Endothelial cell of umbilical vein (primary cell): ENCODE data around the gene KRTAP5-6. TPM values are rescaled to one million over a fixed set of nuclear protein-coding genes. Genes with fewer than 3 reads are reported as not detected.

ENCODE experiments used
- BruUV-seq: library from RNA; stranded (reverse); fragments of 400-500 nt; replicated peaks from 2 replicates; lab custom pipeline; 2021; lab: Mats Ljungman, UMichigan
- CTCF ChIA-PET: fragments of 300-600, 350-600 bp; sonication (Branson Sonifier 250); formaldehyde crosslinking; loops from one replicate; lab custom pipeline; 2021; ENCODE audit warnings: antibody characterized with exemption, inconsistent platforms; lab: Charles Lee
- POLR2A ChIA-PET: fragments of 300-600, 350-600 bp; sonication (Branson Sonifier 250); formaldehyde crosslinking; loops from one replicate; lab custom pipeline; 2021; ENCODE audit warnings: antibody characterized with exemption, inconsistent platforms; lab: Charles Lee
- DNase-seq: peaks from one replicate; pipeline ENCODE4 v3.0.0-alpha.2; 2011; ENCODE audit warnings: low read depth, low spot score
- FAIRE-seq: peaks from 2 replicates; lab custom pipeline; 2011; peaks lifted over from hg19 to GRCh38; lab: Jason Lieb, UNC
- H2AFZ ChIP-seq: 2 replicates; pipeline ENCODE4 v1.6.0; 2012; ENCODE audit warnings: low read depth, low read length, control low read depth, inconsistent platforms
- H3K27ac ChIP-seq: 2 replicates; pipeline ENCODE4 v1.5.1; 2011; ENCODE audit warnings: low read depth, mild to moderate bottlenecking, control low read depth, low read length, moderate library complexity; ENCODE audit not compliant: insufficient read depth
- H3K27me3 ChIP-seq, 2 experiments: 2 replicates each; pipeline versions ENCODE4 v1.6.0 to v1.6.1; 2011; ENCODE audit warnings: low read length in 2 of 2, mixed read lengths in 1 of 2; ENCODE audit not compliant: control insufficient read depth in 2 of 2, insufficient read depth in 2 of 2
- H3K36me3 ChIP-seq, 2 experiments: 2 replicates in 1 of 2; 3 replicates in 1 of 2; pipeline ENCODE4 v1.5.1; 2011; ENCODE audit warnings: low read length in 2 of 2, mild to moderate bottlenecking in 1 of 2, moderate library complexity in 1 of 2; ENCODE audit not compliant: control insufficient read depth in 2 of 2, insufficient read depth in 2 of 2; ENCODE audit errors: extremely low read depth in 1 of 2
- H3K4me1 ChIP-seq: 3 replicates; pipeline ENCODE4 v1.5.1; 2011; ENCODE audit warnings: mild to moderate bottlenecking, low read length; ENCODE audit not compliant: control insufficient read depth, insufficient read depth; ENCODE audit errors: extremely low read depth
- H3K4me2 ChIP-seq: 2 replicates; pipeline ENCODE4 v1.6.1; 2011; ENCODE audit warnings: low read length, control low read depth, mixed read lengths; ENCODE audit not compliant: insufficient read depth
- H3K4me3 ChIP-seq, 3 experiments: fragments of 200-600 bp in 1 of 3; sonication (generic), shearing (Covaris generic) in 1 of 3; replicated peaks in 1 of 3; 2 replicates each; pipeline ENCODE4 v1.5.1; 2011 to 2016; ENCODE audit warnings: control low read depth in 3 of 3, low read length in 3 of 3, mild to moderate bottlenecking in 2 of 3, inconsistent platforms in 1 of 3, low read depth in 1 of 3, moderate library complexity in 1 of 3; ENCODE audit not compliant: insufficient read depth in 1 of 3
- H3K79me2 ChIP-seq: 2 replicates; pipeline ENCODE4 v1.6.0; 2012; ENCODE audit warnings: low read length, inconsistent platforms; ENCODE audit not compliant: control insufficient read depth, insufficient read depth
- H3K9ac ChIP-seq: replicated peaks from 2 replicates; pipeline ENCODE3; 2011; ENCODE audit warnings: low read length, control low read depth; ENCODE audit not compliant: insufficient read depth; ENCODE audit errors: extremely low read depth
- H3K9me1 ChIP-seq: replicated peaks from 3 replicates; pipeline ENCODE4 v1.6.0; 2011; ENCODE audit warnings: mild to moderate bottlenecking, low read length; ENCODE audit not compliant: control insufficient read depth, insufficient read depth; ENCODE audit errors: extremely low read depth
- H3K9me3 ChIP-seq: replicated peaks from 2 replicates; pipeline ENCODE4 v1.5.1; 2012; ENCODE audit warnings: low read length, inconsistent platforms; ENCODE audit not compliant: control insufficient read depth, insufficient read depth
- H4K20me1 ChIP-seq: replicated peaks from 2 replicates; pipeline ENCODE3; 2011; ENCODE audit warnings: mild to moderate bottlenecking, low read length; ENCODE audit not compliant: control insufficient read depth, insufficient read depth; ENCODE audit errors: extremely low read depth
- EZH2 ChIP-seq: IDR thresholded peaks from 2 replicates; pipeline ENCODE4 v1.6.1; 2012; ENCODE audit warnings: borderline replicate concordance, low read depth, mild to moderate bottlenecking, moderate library complexity, low read length, inconsistent platforms; ENCODE audit not compliant: severe bottlenecking
- FOS ChIP-seq: IDR thresholded peaks from 2 replicates; pipeline ENCODE4 v1.6.1; 2011; ENCODE audit warnings: mild to moderate bottlenecking, low read length, moderate library complexity, borderline replicate concordance; ENCODE audit not compliant: insufficient read depth
- GATA2 ChIP-seq: IDR thresholded peaks from 2 replicates; pipeline ENCODE4 v1.7.0; 2011; ENCODE audit warnings: low read depth, mild to moderate bottlenecking, moderate library complexity, mixed read lengths, low read length; ENCODE audit not compliant: insufficient read length, insufficient read depth
- JUN ChIP-seq: IDR thresholded peaks from 2 replicates; pipeline ENCODE4 v1.6.1; 2011; ENCODE audit warnings: borderline replicate concordance, low read depth; ENCODE audit not compliant: insufficient read length, insufficient read depth
- MYC ChIP-seq: IDR thresholded peaks from one replicate; pipeline ENCODE4 v1.6.1; 2011; ENCODE audit warnings: mild to moderate bottlenecking, low read depth, low read length
- POLR2A ChIP-seq: IDR thresholded peaks from 2 replicates; pipeline ENCODE4 v1.6.1; 2012; ENCODE audit warnings: low read depth, mild to moderate bottlenecking, control low read depth, low read length
- POLR2AphosphoS5 ChIP-seq: IDR thresholded peaks from 2 replicates; pipeline ENCODE4 v1.6.1; 2012; ENCODE audit warnings: low read depth, mild to moderate bottlenecking, control low read depth, low read length, moderate library complexity; ENCODE audit not compliant: insufficient read depth
- dilution Hi-C: fragments of 300-500 bp; cut with MboI; formaldehyde crosslinking; loops from one replicate; pipeline ENCODE4 v1.15.0; 2019; ENCODE audit warnings: low sequenced_read_pairs; ENCODE audit not compliant: extremely low pct_ligation_motif_present
- intact Hi-C: fragments of 100-400 bp; cut with micrococcal nuclease; formaldehyde crosslinking; loops from one replicate; pipeline ENCODE4 v1.10.0; 2022
- polyA plus RNA-seq, 4 experiments: library from polyadenylated mRNA; depleted of rRNA in 3 of 4; stranded (reverse) in 3 of 4; unstranded in 1 of 4; fragments of >200 nt; gene quantifications; 2 replicates each; pipeline versions ENCODE4 v1.2.1 to v1.2.3, GENCODE V29; 2011 to 2012; ENCODE audit warnings: missing spikeins in 1 of 4
- total RNA-seq: library from RNA; stranded (reverse); gene quantifications from 2 replicates; pipeline ENCODE4 v1.2.3, GENCODE V29; 2021
- TF ChIP-seq, protein P1 (sequence below), 2 donors: IDR thresholded peaks; 1 replicate in 1 of 2; 2 replicates in 1 of 2; pipeline ENCODE4 v1.5.1; 2011; ENCODE audit warnings: low read length in 2 of 2, mild to moderate bottlenecking in 2 of 2, moderate library complexity in 2 of 2, control low read depth in 1 of 2, inconsistent platforms in 1 of 2, low read depth in 1 of 2; ENCODE audit not compliant: insufficient read depth in 1 of 2; ENCODE audit errors: extremely low read depth in 1 of 2
- TF ChIP-seq, protein P2 (sequence below): IDR thresholded peaks from 2 replicates; pipeline ENCODE4 v1.6.1; 2011; ENCODE audit not compliant: insufficient read depth, insufficient read length

The KRTAP5-6 gene
- total and polyA plus RNA-seq, 2 donors (not counting 3 experiments of a cell fraction or from before 2014, with no cell fraction given), result not detected

GRCh38 chr11:1668911-1669473, 28.0 kb upstream of the KRTAP5-6 start:
- Histone ChIP-seq H3K9ac (no peak overlapping the region), H3K4me3 (no peak overlapping the region), H3K9me1 (no peaks in the 10 kb centered on the region), H4K20me1 (no peaks in the 10 kb centered on the region), H3K4me1 (no peaks in the 10 kb centered on the region), H3K9me3 (no peaks in the 10 kb centered on the region), H3K27me3 (peaks cover 8 to 10% of the 10 kb centered on the region in 2 experiments), H3K27ac (no peak overlapping the region), H3K79me2 (no peaks in the 10 kb centered on the region), H3K36me3 (no peaks in the 10 kb centered on the region), H2AFZ (no peak overlapping the region), H3K4me2 (no peak overlapping the region)
- ChIA-PET CTCF (interaction anchor here (1.0 kb wide), 1 partner anchor 16 kb away, joined by 3 read pairs; no protein-coding TSS in a partner anchor), POLR2A (no interaction called here)
- BruUV-seq, result no TSS peak
- no peak for FAIRE-seq
- intact Hi-C loops (no loop called here), dilution Hi-C loops (no loop called here)
- no peak for TF ChIP-seq POLR2AphosphoS5
- TF ChIP-seq GATA2, result no peak
- TF ChIP-seq POLR2A, result no peak
- TF ChIP-seq EZH2, result no peak
- TF ChIP-seq JUN, result no peak
- TF ChIP-seq MYC, result no peak
- TF ChIP-seq FOS, result no peak
- TF ChIP-seq, protein P1, sequence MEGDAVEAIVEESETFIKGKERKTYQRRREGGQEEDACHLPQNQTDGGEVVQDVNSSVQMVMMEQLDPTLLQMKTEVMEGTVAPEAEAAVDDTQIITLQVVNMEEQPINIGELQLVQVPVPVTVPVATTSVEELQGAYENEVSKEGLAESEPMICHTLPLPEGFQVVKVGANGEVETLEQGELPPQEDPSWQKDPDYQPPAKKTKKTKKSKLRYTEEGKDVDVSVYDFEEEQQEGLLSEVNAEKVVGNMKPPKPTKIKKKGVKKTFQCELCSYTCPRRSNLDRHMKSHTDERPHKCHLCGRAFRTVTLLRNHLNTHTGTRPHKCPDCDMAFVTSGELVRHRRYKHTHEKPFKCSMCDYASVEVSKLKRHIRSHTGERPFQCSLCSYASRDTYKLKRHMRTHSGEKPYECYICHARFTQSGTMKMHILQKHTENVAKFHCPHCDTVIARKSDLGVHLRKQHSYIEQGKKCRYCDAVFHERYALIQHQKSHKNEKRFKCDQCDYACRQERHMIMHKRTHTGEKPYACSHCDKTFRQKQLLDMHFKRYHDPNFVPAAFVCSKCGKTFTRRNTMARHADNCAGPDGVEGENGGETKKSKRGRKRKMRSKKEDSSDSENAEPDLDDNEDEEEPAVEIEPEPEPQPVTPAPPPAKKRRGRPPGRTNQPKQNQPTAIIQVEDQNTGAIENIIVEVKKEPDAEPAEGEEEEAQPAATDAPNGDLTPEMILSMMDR (IDR thresholded peaks at IDR 0.05; ENCODE audit: extremely low read depth in 1 of 2, insufficient read depth in 1 of 2, low read depth in 1 of 2, low read length in 2 of 2), result no peak
- TF ChIP-seq, protein P2, sequence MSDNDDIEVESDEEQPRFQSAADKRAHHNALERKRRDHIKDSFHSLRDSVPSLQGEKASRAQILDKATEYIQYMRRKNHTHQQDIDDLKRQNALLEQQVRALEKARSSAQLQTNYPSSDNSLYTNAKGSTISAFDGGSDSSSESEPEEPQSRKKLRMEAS, result no peak
- DNase-seq, result no peak
